Activated CD4-positive, alpha-beta T cell treated with anti-CD3 and anti-CD28 coated beads, Interleukin-2, amount 50 U/mL, for 24 hours (primary cell): ENCODE data around the gene GSPT1.

ENCODE experiments used
- DNase-seq, 2 donors: peaks; one replicate each; pipeline ENCODE4 v3.0.0-alpha.2; 2020; ENCODE audit warnings: low read depth in 1 of 2, low spot score in 1 of 2

Gene GSPT1

DNA sequence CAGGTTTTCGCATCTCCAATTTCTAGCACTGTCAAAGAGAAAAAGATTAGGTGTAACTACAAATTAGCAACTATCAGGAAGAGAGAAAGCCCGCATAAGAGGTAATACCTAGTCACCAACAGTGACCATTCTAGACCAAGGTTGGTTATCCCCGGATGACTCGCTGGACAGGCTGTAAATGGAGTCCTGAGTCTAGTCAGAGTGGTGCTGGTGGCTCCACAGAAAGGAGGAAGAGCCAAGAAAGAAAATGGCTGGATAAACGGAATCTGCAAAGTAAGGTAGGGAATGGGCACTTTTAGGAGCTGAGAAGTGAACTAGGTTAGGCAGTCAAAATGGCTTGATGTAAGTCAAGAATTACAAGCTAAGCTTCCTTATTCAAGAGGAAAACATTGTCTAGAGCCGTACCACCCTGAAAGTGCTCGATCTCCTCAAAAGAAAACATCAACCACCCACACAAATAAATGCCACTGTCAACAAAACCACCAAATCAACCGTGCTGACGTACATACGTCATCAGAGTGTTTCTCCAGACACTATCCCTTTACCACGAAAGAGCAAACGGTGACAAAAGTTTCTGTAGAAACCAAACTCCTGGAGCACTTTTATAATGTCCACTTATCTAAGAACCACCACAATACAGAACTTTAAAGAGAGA, 2.2 kb downstream of the GSPT1 start:
- no peak for DNase-seq

DNA sequence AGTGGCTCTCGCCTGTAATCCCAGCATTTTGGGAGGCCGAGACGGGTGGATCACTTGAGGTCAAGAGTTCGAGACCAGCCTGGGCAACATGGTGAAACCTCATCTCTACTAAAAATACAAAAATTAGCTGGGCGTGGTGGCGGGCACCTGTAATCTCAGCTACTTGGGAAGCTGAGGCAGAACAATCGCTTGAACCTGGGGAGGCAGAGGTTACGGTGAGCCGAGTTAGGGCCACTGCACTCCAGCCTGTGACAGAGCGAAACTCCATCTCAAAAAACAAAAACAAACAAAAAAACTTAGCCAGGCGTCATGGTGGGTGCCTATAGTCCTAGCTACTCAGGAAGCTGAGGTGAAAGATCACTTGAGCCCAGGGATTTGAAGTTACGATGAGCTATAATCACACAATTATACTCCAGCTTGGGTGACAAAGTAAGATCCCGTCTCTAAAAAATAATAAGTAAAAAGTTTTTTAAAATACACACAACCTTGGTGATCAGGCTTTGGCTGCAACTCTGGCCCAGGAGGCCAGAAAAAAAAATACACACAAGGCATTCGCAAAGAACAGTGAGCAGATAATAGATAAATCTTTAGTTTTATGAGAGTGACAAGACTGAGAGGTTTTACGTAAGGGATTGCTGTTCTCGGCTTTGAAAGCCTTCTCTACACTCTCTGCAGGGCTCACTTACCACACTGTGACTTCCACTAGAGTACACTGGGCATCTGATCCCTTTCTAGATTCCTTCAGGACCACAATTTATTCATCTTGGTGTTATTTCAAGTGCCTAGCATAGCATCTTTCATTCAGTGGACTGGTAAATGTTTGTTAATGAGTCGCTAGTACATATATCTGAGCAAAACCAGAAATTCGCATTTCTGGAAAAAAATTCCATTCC, 5.9 kb downstream of the GSPT1 start:
- no peak for DNase-seq

DNA sequence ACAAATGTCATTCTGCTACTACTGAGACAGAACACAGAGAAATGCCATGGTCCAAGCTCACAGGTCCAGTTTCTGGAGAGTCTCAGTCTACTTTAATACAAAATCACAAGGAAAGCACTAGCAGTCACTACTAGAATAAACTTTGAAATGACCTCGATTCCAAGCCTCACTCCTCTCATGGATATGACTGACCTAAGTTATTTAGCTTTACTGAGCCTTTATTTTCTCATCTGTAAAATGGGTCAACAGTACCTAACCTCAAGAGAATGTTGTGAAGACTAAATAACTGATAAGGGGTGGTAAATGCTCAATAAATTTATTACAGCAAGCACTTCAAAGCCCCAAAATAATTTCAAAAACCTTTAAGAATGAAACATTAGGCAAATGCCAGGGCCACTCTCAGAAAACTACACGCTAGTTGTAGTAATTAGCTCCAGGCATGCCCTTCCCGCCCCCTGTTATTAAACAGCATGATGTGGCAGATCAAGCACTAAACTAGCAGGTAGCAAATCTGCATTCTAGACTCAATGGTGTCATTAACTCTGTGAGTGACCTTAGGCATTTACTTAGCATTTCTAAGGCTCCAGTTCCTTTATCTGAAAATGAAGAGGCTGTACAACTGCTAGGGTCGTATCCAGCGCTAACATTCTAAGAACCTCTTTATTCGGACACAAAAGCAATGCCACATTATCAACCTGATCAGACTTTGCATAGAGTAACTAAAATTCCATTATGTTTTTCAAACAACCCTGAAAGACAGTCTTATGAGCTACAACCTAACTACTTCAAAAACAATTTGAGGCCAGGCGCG, 8.4 kb downstream of the GSPT1 start:
- DNase-seq = no peak

DNA sequence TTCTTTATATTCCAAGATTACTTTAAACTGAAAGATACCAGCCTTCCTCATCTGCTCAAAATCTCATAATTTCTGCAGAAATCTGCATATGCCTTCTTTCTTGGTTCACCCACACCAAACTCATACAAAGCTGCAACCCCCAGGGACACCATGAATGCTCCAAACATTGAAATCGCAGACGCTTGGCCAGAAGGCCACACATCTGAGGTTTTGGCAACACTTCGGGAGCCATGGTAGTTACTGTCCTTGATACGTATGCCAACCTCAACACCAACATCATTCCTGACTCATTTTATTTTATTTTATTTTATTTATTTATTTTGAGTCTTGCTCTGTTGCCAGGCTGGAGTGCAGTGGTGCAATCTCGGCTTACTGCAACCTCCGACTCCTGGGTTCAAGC, 11.8 kb downstream of the GSPT1 start:
- DNase-seq = no peak

DNA sequence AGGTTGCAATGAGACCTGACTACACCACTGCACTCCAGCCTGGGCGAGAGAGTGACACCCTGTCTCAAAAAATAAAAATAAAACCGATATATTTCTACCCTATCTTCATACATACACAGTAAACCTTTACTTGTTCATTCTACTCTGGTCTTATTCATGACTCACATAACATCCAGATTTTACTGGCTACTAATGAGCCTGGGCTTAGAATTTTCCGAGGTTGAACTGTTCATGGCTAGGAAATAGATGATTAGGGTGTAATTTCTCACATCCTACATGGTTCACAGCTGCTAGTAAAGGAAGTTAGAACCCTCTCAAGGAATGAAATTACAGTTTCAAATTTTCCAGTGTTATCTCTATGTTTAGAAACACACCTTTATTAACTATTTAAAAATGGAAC, 14.7 kb downstream of the GSPT1 start:
- DNase-seq = no peak

DNA sequence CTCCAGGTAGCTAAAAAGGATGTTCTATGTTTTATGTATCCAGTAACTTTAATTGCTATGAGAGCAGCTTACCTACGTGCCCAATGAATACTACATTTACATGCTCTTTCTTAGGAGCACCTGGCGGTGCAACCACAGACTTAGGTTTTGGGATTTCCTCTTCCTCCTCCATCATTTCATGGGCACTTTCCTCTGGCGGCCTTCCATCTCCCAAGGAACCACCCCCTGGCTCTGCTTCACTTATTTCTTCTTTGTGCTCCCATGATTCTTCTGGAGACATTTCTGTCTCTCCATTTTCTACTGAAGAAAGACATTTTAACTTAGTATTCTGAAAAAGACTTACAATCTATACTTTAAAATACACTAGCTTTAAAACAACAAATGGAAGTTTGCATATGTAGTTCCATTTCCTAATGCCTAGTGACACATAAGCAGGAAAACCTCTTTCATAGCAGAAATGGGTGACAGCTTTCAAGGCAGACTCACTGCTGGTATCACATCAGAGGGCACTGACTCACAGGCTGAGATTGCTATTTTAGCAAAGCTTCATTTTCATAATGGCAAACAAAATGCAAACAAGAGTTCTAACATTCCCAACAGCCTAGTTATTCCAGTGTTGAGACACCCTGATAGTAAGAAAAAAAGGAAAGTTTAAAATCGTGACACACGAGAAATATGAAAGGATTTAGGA, 19.1 kb downstream of the GSPT1 start:
- DNase-seq = no peak

DNA sequence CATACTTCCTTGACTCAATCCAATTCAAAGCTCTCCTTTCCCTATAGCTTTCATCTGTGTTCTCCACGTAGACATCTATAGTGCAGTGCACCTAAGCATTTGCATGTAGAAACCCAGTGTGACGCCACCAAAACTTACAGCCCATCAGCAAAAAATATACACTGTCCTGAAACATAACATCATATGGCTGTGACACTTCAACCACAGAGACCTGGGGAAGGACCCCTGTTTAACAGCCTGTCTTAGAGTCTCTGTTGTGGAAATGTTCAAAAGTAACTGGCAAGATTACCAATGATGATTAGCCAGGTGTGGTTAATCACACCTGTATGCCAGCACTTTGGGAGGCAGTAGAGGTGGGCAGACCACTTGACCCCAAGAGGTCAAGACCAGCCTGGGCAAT, 22.2 kb downstream of the GSPT1 start:
- DNase-seq = no peak

DNA sequence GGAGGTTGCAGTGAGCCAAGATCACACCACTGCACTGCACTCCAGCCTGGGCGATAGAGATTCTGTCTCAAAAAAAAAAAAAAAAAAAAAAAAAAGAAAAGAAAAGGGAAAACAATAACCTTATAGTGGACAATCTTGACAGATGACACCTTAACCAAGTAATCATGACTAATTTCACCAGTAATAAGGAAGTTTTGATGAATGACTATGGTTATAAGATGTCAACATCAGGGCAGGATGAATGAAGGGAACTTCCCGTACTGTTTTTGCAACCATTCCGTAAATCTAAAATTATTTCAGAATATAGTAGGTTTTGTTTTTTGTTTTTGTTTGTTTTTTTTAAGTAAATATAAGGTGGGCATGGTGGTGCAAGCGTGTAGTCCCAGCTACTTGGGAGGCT, 23.0 kb downstream of the GSPT1 start:
- no peak for DNase-seq

DNA sequence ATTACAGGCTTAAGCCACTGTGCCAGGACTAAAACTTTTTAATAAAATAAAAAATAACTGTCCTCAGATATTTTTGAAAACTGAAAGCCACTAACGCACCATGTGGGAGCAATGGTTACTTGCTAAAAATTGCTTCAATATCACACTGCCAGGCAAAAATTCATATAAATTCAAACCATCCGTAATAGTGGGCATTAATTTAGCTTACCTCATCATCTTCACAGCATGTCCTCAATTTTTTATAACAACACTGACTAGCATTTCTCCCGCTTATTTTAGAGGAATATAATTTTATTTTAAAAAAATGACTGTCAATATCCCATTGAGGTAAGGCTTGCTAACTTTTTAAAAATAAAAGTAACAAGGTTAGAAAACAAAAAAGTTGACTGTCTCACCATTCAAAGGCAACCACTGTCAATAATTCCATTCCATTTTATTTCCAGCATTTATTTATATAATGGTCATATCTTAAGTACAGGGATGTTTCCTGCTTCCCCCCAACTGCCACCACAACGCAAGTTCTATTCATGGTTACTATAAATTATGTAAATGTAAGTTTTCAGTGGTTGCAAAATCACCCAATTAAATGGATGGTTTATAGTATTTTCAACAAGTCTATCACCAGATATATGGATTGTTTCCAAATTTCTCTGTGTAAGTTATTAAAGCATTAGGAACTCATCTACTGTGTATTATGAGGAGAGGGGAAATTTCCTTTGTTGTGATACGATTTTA, 25.4 kb downstream of the GSPT1 start:
- DNase-seq = no peak

DNA sequence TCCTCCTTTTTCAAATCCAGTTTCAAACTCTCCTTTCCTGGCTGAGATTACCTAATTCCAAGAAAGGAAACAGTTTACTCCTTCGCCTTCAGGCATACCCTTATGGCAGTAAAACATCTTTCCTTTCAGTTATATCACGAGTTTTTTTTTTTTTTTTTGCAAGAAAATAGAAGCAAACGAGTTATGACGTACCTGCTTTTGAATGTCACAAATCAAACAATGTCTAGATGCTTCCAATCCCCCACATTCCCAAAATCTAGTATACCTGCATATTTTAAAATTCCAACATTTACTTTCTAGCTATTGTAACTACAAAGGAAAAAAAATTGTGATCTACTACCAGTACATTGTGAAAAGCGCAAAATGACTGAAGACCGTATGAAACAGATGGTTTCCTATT, 28.9 kb downstream of the GSPT1 start:
- no peak for DNase-seq

DNA sequence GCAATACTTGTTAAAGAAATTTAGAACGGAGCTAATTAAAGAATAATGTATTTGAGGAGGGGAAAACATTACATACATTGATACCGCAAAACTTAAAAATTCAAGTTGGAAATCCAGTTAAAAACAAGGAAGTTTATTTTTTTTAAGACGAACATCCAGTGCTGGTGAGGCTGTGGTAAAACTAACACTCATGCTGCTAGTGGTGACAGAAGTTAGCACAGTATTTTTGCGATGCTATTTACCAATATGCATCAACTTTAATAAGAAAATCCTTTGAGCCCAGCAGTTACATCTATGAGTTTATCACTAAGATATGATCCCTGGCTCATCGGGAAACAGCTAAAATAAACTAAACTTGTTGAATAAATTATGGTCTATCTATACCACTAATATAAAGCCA, 31.7 kb downstream of the GSPT1 start:
- DNase-seq = no peak

DNA sequence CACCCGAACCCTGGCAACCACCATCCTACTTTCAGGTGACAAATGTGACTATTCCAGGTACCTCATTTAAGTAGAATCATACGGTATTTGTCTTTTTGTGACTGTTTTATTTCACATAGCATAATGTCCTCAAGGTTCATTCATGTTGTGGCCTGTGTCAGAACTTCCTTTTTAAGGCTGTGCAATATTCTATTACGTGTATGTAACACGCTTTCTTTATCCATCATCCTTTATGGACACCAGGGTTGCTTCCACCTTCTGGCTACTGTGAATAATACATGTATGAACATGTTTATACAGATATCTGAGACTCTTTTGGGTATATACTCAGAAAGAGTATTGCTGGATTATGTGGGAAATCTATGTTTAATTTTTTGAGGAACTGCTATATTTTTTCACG, 35.7 kb downstream of the GSPT1 start:
- DNase-seq = no peak

DNA sequence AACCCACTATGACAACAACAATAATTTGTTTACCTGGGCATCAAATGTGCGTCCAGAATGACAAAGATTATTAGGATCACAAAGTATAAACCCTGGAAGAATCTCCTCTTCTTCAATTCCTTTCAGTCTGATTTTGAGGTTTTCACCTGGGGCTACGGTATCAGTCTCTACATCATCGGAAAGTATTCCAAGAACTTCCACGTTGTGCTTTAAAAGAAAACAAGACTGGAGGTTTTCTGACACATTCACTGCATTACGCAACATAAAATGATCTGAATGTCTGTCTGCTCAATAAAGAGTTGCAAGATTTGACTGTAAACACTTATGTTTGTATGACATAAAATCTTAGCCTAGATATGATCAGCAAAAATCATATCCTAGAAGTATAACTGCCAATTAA, 38.4 kb downstream of the GSPT1 start:
- DNase-seq = no peak

DNA sequence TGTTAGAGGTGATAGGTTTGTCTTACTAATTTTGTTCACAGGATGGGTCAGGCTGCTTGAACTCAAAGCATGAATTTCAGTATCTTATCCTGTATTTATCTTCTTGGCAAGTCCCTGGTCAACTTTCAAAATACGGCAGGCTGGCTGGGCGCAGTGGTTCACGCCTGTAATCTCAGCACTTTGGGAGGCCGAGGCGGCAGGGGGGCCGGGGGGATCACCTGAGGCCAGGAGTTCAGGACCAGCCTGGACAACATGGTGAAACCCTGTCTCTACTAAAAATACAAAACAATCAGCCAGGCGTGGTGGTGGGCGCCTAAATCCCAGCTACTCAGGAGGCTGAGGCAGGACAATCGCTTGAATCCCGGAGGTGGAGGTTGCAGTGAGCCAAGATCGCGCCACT, 39.5 kb downstream of the GSPT1 start:
- DNase-seq = no peak

DNA sequence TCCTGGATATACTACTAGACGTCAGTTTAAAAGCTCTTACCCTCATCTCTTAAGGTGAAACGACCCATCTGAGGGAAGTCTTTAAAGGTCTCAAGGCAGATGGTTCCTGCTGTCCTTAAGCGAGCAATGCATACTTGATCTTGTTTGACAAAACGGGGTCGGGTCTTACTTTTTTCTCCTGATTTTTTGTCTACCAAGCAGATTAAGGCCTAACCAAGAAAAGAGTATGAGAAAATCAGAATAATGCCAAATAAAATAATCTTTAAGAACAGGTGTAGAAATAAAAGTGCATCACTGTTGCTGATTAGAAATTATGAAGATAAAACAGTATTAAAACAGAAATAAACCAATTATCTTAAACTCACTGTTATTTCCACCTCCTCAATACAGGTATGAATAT, 40.0 kb downstream of the GSPT1 start:
- no peak for DNase-seq

DNA sequence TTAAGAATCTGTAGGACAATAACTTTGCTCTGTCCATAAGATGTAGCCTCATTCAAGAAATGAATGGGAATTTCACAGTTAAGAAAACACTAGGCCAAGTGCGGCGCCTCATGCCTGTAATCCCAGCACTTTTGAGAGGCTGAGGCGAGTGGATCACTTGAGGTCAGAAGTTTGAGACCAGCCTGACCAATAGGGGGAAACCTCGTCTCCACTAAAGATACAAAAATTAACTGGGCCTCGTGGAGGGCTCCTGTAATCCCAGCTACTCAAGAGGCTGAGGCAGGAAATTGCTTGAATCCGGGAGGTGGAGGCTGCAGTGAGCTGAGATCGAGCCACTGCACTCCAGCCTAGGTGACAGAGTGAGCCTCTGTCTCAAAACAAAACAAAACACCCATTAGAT, 44.6 kb downstream of the GSPT1 start:
- no peak for DNase-seq

DNA sequence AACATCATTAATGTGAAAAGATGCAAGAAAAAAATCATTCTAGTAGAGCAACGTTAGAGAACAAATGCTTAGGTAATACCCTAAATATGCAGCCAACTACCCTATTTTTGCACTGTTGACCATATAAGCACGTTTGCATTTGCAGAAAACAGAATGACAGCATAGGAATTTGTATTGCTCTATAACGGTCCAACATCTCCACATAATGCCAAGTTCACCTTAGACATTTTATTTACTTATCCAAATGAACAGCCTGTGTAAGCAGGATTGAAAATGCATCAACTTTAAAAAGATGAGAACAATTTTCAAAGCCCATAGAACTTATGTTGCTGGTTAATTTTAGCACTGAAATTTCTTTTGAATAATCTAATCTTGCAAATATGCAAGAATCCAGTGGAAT, 45.4 kb downstream of the GSPT1 start:
- no peak for DNase-seq

DNA sequence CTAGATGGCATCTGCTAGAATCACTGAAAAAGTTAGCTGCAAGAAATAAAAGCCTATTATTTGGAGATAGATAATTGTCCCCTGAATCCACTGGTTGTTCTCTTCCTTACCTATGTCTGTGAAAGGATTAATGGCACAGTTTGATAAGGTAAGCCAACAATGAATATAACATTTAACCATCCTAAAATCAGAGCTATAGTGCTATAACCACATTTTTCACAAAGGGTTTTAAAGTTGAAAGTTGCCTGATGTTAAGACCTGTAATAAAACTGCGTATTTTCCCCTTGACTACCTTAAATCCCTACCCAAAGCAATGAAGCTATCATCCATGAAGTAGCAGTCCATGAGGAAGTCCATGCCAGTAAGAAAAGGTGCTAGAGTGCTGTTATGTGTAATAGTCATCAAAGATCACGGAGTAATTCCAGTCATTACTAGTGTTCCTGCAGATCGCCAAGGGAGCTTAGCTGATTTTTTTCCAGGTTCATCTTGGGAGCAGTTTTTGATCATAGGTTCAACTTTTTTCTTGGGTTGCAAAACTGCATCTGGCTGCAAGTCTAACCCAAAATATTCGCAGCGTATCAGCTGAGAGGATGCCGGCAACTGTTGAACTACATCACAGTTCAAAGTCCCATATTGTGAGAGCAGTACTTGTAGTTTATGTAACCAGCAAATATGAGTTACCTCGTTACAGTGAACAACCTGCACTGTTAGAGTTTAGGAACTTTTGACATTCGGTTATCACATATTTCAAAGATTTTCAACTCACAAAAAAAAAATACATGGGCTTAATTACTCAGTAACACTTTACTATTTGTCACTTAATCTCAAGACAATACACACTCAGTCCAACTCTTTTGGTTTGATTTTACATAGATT, 46.2 kb downstream of the GSPT1 start:
- no peak for DNase-seq

DNA sequence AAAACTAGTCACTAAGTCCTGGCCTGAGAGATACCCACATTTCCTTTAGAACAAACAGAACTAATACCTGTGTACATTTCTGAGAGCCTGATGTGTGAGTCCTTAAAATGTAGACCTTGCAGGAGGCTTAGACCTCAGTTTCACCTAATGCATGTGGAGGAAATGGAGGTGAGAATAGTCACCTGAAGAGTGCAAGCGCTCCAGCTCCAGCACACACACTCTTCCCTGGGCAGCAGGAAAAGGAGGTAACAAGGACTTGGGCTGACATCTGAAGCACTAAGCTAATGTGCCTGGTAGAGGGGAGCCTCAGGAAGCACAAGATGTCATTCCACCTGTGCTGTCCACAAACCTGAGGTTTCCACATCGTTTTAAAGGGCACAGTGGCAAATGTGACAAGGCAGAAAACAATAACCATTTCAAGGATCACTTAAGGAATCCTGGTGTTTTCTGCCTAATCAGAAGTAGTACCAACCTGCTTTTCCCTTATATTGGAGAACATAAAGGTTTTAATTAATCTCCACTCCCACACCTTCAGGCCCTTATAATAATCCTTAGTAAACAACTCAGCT, 47.3 kb downstream of the GSPT1 start:
- DNase-seq = no peak
